HEK293 (cell line): ENCODE results near the gene TNFAIP8L2.

Experiments used
- CTCF ChIA-PET: fragments of 350-600 bp; formaldehyde crosslinking; extraction: SDS; loops from one replicate; lab custom pipeline; 2021; ENCODE audit warnings: antibody characterized with exemption; lab: Yijun Ruan, JAX
- POLR2A ChIA-PET: fragments of 300-600 bp; formaldehyde crosslinking; extraction: SDS; loops from one replicate; lab custom pipeline; 2020; ENCODE audit warnings: antibody characterized with exemption, inconsistent platforms; lab: Yijun Ruan, JAX
- H3K27ac ChIP-seq: fragments of 200-500 bp; sonication (Bioruptor generic); 2 replicates; pipeline ENCODE4 v1.5.1; 2014; ENCODE audit warnings: low read depth, low read length, control low read depth, inconsistent platforms; ENCODE audit errors: extremely low read depth
- H3K36me3 ChIP-seq, 2 experiments: fragments of 200-500 bp in 1 of 2; sonication (Bioruptor generic) in 1 of 2; 1 replicate in 1 of 2; 2 replicates in 1 of 2; pipeline ENCODE4 v1.5.1; 2014 to 2017; ENCODE audit warnings: inconsistent platforms in 2 of 2, low read length in 2 of 2; ENCODE audit not compliant: control insufficient read depth in 2 of 2, insufficient read depth in 1 of 2
- H3K4me1 ChIP-seq: fragments of 200-500 bp; sonication (Bioruptor generic); 2 replicates; pipeline ENCODE4 v1.5.1; 2014; ENCODE audit warnings: mild to moderate bottlenecking, low read length, inconsistent platforms; ENCODE audit not compliant: control insufficient read depth, insufficient read depth
- H3K4me3 ChIP-seq: 2 replicates; pipeline ENCODE4 v1.5.1; 2011; ENCODE audit warnings: low read depth, mild to moderate bottlenecking, control low read depth, low read length, moderate library complexity
- H3K9me3 ChIP-seq: fragments of 200-500 bp; sonication (Bioruptor generic); 2 replicates; pipeline ENCODE4 v1.5.1; 2014; ENCODE audit warnings: low read depth, low read length, inconsistent platforms; ENCODE audit not compliant: control insufficient read depth, insufficient read depth
- BCL11A ChIP-seq: fragments of 450-650 bp; formaldehyde crosslinking; IDR thresholded peaks from 2 replicates; pipeline ENCODE4 v1.5.1; 2016; ENCODE audit warnings: low read depth, missing biosample characterization, missing genetic modification characterization
- GLIS1 ChIP-seq: fragments of 450-650 bp; formaldehyde crosslinking; IDR thresholded peaks from 2 replicates; pipeline ENCODE4 v1.5.1; 2016; ENCODE audit warnings: missing biosample characterization, missing genetic modification characterization
- IKZF3 ChIP-seq: fragments of 450-650 bp; IDR thresholded peaks from 2 replicates; pipeline ENCODE4 v1.5.0; 2018; ENCODE audit warnings: missing biosample characterization, mild to moderate bottlenecking, missing genetic modification characterization, moderate library complexity
- KLF1 ChIP-seq: fragments of 450-650 bp; formaldehyde crosslinking; IDR thresholded peaks from 2 replicates; pipeline ENCODE4 v1.5.1; 2016; ENCODE audit warnings: missing biosample characterization, missing genetic modification characterization
- SCRT1 ChIP-seq: fragments of 450-650 bp; formaldehyde crosslinking; IDR thresholded peaks from 2 replicates; pipeline ENCODE4 v1.5.1; 2016; ENCODE audit warnings: missing biosample characterization, missing genetic modification characterization, borderline replicate concordance
- WT1 ChIP-seq: fragments of 450-650 bp; formaldehyde crosslinking; IDR thresholded peaks from 2 replicates; pipeline ENCODE4 v1.5.1; 2016; ENCODE audit warnings: missing biosample characterization, missing genetic modification characterization
- ZBTB17 ChIP-seq: fragments of 450-650 bp; formaldehyde crosslinking; IDR thresholded peaks from 2 replicates; pipeline ENCODE4 v1.5.1; 2016; ENCODE audit warnings: missing biosample characterization, missing genetic modification characterization
- ZFHX2 ChIP-seq: fragments of 450-650 bp; formaldehyde crosslinking; conservative IDR thresholded peaks from 2 replicates; pipeline ENCODE4 v1.5.1; 2016; ENCODE audit warnings: missing biosample characterization, missing genetic modification characterization
- ZFP3 ChIP-seq: fragments of 450-650 bp; formaldehyde crosslinking; IDR thresholded peaks from 2 replicates; pipeline ENCODE4 v1.5.1; 2016; ENCODE audit warnings: low read depth, missing biosample characterization, missing genetic modification characterization
- ZFP69B ChIP-seq: fragments of 450-650 bp; formaldehyde crosslinking; IDR thresholded peaks from 2 replicates; pipeline ENCODE4 v1.5.1; 2016; ENCODE audit warnings: missing biosample characterization, missing genetic modification characterization
- ZIC2 ChIP-seq: fragments of 450-650 bp; formaldehyde crosslinking; IDR thresholded peaks from 2 replicates; pipeline ENCODE4 v1.5.1; 2016; ENCODE audit warnings: missing biosample characterization, missing genetic modification characterization
- ZNF112 ChIP-seq: fragments of 450-650 bp; formaldehyde crosslinking; IDR thresholded peaks from 2 replicates; pipeline ENCODE4 v1.5.0; 2017; ENCODE audit warnings: missing biosample characterization, missing genetic modification characterization
- ZNF138 ChIP-seq: fragments of 450-650 bp; formaldehyde crosslinking; IDR thresholded peaks from 2 replicates; pipeline ENCODE4 v1.5.1; 2016; ENCODE audit warnings: missing biosample characterization, missing genetic modification characterization, borderline replicate concordance
- ZNF16 ChIP-seq: fragments of 450-650 bp; formaldehyde crosslinking; IDR thresholded peaks from 2 replicates; pipeline ENCODE4 v1.5.1; 2016; ENCODE audit warnings: low read depth, missing biosample characterization, missing genetic modification characterization
- ZNF2 ChIP-seq: fragments of 450-650 bp; formaldehyde crosslinking; IDR thresholded peaks from 2 replicates; pipeline ENCODE4 v1.5.1; 2016; ENCODE audit warnings: missing biosample characterization, missing genetic modification characterization
- ZNF24 ChIP-seq: fragments of 450-650 bp; formaldehyde crosslinking; IDR thresholded peaks from 2 replicates; pipeline ENCODE4 v1.5.1; 2016; ENCODE audit warnings: missing biosample characterization, missing genetic modification characterization
- ZNF26 ChIP-seq: fragments of 450-650 bp; formaldehyde crosslinking; IDR thresholded peaks from 2 replicates; pipeline ENCODE4 v1.5.1; 2016; ENCODE audit warnings: missing biosample characterization, missing genetic modification characterization
- ZNF274 ChIP-seq, 2 experiments: fragments of 200-500 bp in 1 of 2; fragments of 450-650 bp in 1 of 2; sonication (Bioruptor generic) in 1 of 2; formaldehyde crosslinking in 1 of 2; IDR thresholded peaks; 2 replicates each; pipeline versions ENCODE4 v1.5.1 to v1.6.1; 2014 to 2016; ENCODE audit warnings: borderline replicate concordance in 1 of 2, inconsistent platforms in 1 of 2, low read length in 1 of 2, missing biosample characterization in 1 of 2, missing genetic modification characterization in 1 of 2
- ZNF366 ChIP-seq: fragments of 450-650 bp; formaldehyde crosslinking; conservative IDR thresholded peaks from 2 replicates; pipeline ENCODE4 v1.5.1; 2016; ENCODE audit warnings: missing biosample characterization, missing genetic modification characterization
- ZNF404 ChIP-seq: fragments of 450-650 bp; formaldehyde crosslinking; IDR thresholded peaks from 2 replicates; pipeline ENCODE4 v1.5.1; 2017; ENCODE audit warnings: missing biosample characterization, missing genetic modification characterization
- ZNF596 ChIP-seq: fragments of 450-650 bp; IDR thresholded peaks from 2 replicates; pipeline ENCODE4 v1.5.0; 2018; ENCODE audit warnings: missing biosample characterization, mild to moderate bottlenecking, missing genetic modification characterization, moderate library complexity
- ZNF692 ChIP-seq: fragments of 450-650 bp; formaldehyde crosslinking; IDR thresholded peaks from 2 replicates; pipeline ENCODE4 v1.5.1; 2016; ENCODE audit warnings: missing biosample characterization, missing genetic modification characterization
- ZNF843 ChIP-seq: fragments of 450-650 bp; formaldehyde crosslinking; IDR thresholded peaks from 2 replicates; pipeline ENCODE4 v1.5.1; 2016; ENCODE audit warnings: missing biosample characterization, missing genetic modification characterization
- ZSCAN30 ChIP-seq: fragments of 450-650 bp; IDR thresholded peaks from 2 replicates; pipeline ENCODE4 v1.5.1; 2018; ENCODE audit warnings: missing biosample characterization, mild to moderate bottlenecking, missing genetic modification characterization, moderate library complexity

TNFAIP8L2 gene

GRCh38 chr1:151146412-151147131 lies 9.9 kb upstream of the TNFAIP8L2 start, which contains the start of gene SEMA6C (continued):
- no peak for TF ChIP-seq ZNF138 (tag by site-specific recombination)
- TF ChIP-seq KLF1 (tag by site-specific recombination), result no peak
- TF ChIP-seq ZSCAN30 (tag by site-specific recombination), result peak; percentile 81
- no peak for TF ChIP-seq ZNF26 (tag by site-specific recombination)
- TF ChIP-seq ZNF16 (tag by site-specific recombination), result no peak
- TF ChIP-seq GLIS1, result peak; percentile 80; the same call in 1 of the 2 replicates
- TF ChIP-seq ZBTB17, result peak; percentile 96
- TF ChIP-seq BCL11A (tag by site-specific recombination), result 0 out of 2 replicates have a peak, but pooled peaks have one; percentile 6
- TF ChIP-seq ZFP69B (tag by site-specific recombination), result peak; percentile 99
- peak; percentile 99 for TF ChIP-seq ZNF692 (tag by site-specific recombination)
- TF ChIP-seq ZNF274 (IDR thresholded peaks at IDR 0.05; ENCODE audit: low read length), result no peak
- TF ChIP-seq ZNF274 (tag by site-specific recombination; IDR thresholded peaks at IDR 0.05; ENCODE audit: borderline replicate concordance), result no peak
- TF ChIP-seq ZNF112 (tag by site-specific recombination), result no peak
- TF ChIP-seq ZNF24, result no peak

GRCh38 chr1:151147132-151147503 lies 9.3 kb upstream of the TNFAIP8L2 start:
- TF ChIP-seq ZFHX2 (tag by site-specific recombination), result peak; percentile 43; the same call in 1 of the 2 replicates
- TF ChIP-seq ZIC2 (tag by site-specific recombination), result peak; percentile 71
- 0 out of 2 replicates have a peak, but pooled peaks have one; percentile 5 for TF ChIP-seq ZNF2 (tag by site-specific recombination)
- no peak for TF ChIP-seq ZNF404
- TF ChIP-seq ZNF366 (tag by site-specific recombination), result peak; percentile 10; the same call in 1 of the 2 replicates
- TF ChIP-seq ZNF596 (tag by site-specific recombination), result no peak
- no peak for TF ChIP-seq ZNF843 (tag by site-specific recombination)
- 0 out of 2 replicates have a peak, but pooled peaks have one; percentile 8 for TF ChIP-seq IKZF3 (tag by site-specific recombination)
- no peak for TF ChIP-seq ZFP3
- peak; percentile 49; the same call in 1 of the 2 replicates for TF ChIP-seq WT1
- no peak for TF ChIP-seq SCRT1 (tag by site-specific recombination)
- TF ChIP-seq, all 188 proteins: peak for 6
- ChIA-PET CTCF (interaction anchor here (1.6 kb wide), 1 partner anchor 47 kb away, joined by 7 read pairs; no protein-coding TSS in a partner anchor), POLR2A (no interaction called here)
- no peaks in the 10 kb centered on the region for H3K9me3 ChIP-seq
- H3K27ac ChIP-seq, result no peak overlapping the region; the same call in 1 of the 2 replicates
- peak overlapping the region; percentile 19; the same call in 1 of the 2 replicates for H3K4me3 ChIP-seq
- peaks cover 3% of the 10 kb centered on the region; the same call in 1 of the 2 replicates for H3K4me1 ChIP-seq
- H3K36me3 ChIP-seq, result peaks cover 0 to 5% of the 10 kb centered on the region in 2 experiments; a peak in 1 of 3 replicates
